IPS DF 6.9 (cell line): Measurements from ENCODE around the gene TCL1B.
A peak's percentile ranks its signal among the peaks of the same experiment; 100 is the strongest.

ENCODE experiments used
- DNase-seq: peaks from one replicate; pipeline ENCODE4 v3.0.0-alpha.2; 2013; ENCODE audit warnings: low read depth, low spot score
- H3K27ac ChIP-seq: one replicate; pipeline ENCODE4 v1.5.1; 2013; ENCODE audit warnings: low read length, control low read depth
- H3K27me3 ChIP-seq: 2 replicates; pipeline ENCODE4 v1.6.1; 2013; ENCODE audit warnings: mild to moderate bottlenecking, low read length; ENCODE audit not compliant: control insufficient read depth, insufficient read depth
- H3K36me3 ChIP-seq: 2 replicates; pipeline ENCODE4 v1.6.1; 2013; ENCODE audit warnings: low read length; ENCODE audit not compliant: control insufficient read depth, insufficient read depth
- H3K4me1 ChIP-seq: 2 replicates; pipeline ENCODE4 v1.6.1; 2013; ENCODE audit warnings: low read length; ENCODE audit not compliant: control insufficient read depth, insufficient read depth
- H3K4me3 ChIP-seq: 2 replicates; pipeline ENCODE4 v1.5.1; 2013; ENCODE audit warnings: mild to moderate bottlenecking, low read length
- H3K9me3 ChIP-seq: 2 replicates; pipeline ENCODE4 v1.6.1; 2013; ENCODE audit warnings: low read length, inconsistent platforms; ENCODE audit not compliant: control insufficient read depth, insufficient read depth
- WGBS: extraction: QIAGEN DNeasy Blood & Tissue Kit; methylation state at CpG from one replicate; pipeline ENCODE4 v1.1.7; 2013; ENCODE audit warnings: mixed read lengths, missing lambda C conversion rate; ENCODE audit not compliant: insufficient read length, insufficient coverage; 5-methylcytosine and 5-hydroxymethylcytosine counted together

The TCL1B gene

DNA sequence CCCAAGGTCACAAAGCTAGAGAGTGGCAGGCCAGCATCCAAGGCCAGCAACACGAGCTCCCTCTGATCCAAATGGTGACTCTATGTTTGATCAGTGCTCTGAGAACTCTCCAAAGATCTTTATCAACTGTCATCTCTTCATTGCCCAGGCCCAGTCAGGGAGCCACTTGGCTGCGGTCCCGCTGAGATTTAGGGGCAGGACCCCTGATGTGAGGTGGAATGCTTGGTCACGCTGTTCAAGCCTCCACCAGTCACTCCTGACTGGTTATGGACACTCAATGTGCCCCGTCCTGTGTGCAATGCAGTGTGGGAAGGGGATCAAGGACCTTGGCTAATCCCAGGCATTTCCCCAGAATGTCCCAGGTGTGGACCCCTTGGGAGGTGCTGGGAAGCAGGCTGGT, 19.8 kb upstream of the TCL1B start:
- WGBS: no CpG with 5 or more reads among the region's 5 CpGs
- peaks cover 1% of the 10 kb centered on the region; the same call in 1 of the 2 replicates for H3K4me1 ChIP-seq
- H3K27ac ChIP-seq: no peak overlapping the region

GRCh38 chr14:95667249-95667693, 19.0 kb upstream of the TCL1B start:
- Histone ChIP-seq H3K27ac (no peak overlapping the region), H3K4me1 (peaks cover 1% of the 10 kb centered on the region; the same call in 1 of the 2 replicates), H3K36me3 (no peaks in the 10 kb centered on the region), H3K9me3 (no peaks in the 10 kb centered on the region), H3K27me3 (no peaks in the 10 kb centered on the region; the same call in 1 of the 2 replicates), H3K4me3 (no peak overlapping the region)
- no CpG with 5 or more reads among the region's 3 CpGs for WGBS
- DNase-seq: no peak

More for the DNA sequence above, 19.8 kb upstream of the TCL1B start:
- no peaks in the 10 kb centered on the region; the same call in 1 of the 2 replicates for H3K27me3 ChIP-seq
- DNase-seq: no peak
- no peak overlapping the region for H3K4me3 ChIP-seq
- no peaks in the 10 kb centered on the region for H3K9me3 ChIP-seq
- H3K36me3 ChIP-seq: no peaks in the 10 kb centered on the region

GRCh38 chr14:95668235-95668772, 17.9 kb upstream of the TCL1B start:
- Histone ChIP-seq H3K27me3 (no peaks in the 10 kb centered on the region; the same call in 1 of the 2 replicates), H3K4me1 (peaks cover 1% of the 10 kb centered on the region; the same call in 1 of the 2 replicates), H3K27ac (no peak overlapping the region), H3K4me3 (no peak overlapping the region), H3K36me3 (no peaks in the 10 kb centered on the region), H3K9me3 (no peaks in the 10 kb centered on the region)
- no peak for DNase-seq
- WGBS: no CpG with 5 or more reads among the region's 10 CpGs

GRCh38 chr14:95674613-95675012, 11.6 kb upstream of the TCL1B start:
- Histone ChIP-seq H3K27ac (no peak overlapping the region), H3K4me3 (no peak overlapping the region), H3K36me3 (no peaks in the 10 kb centered on the region), H3K4me1 (no peaks in the 10 kb centered on the region), H3K9me3 (no peaks in the 10 kb centered on the region), H3K27me3 (no peaks in the 10 kb centered on the region)
- DNase-seq: no peak
- no CpG with 5 or more reads among the region's 4 CpGs for WGBS

DNA sequence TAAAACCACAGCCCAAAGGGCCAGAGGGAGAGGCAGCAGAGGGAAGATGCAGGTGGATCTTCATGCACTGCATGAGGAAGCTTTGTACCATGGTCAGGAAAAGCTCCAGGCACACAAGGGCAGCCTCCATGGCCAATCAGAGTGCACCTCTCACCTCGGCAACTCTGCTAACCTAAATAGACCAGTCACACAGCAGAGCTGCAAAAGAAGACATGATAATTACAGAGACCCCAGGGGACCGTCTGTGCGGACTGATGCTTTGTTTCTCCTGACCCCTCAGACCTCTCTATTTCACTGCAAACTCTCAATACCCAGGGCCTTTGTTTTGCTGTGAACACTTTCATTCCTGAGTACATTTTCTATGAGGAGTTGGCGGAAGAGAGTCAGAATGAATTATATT, 10.7 kb upstream of the TCL1B start:
- no peaks in the 10 kb centered on the region for H3K4me1 ChIP-seq
- H3K36me3 ChIP-seq: no peaks in the 10 kb centered on the region
- H3K9me3 ChIP-seq: no peaks in the 10 kb centered on the region
- H3K27me3 ChIP-seq: no peaks in the 10 kb centered on the region
- H3K4me3 ChIP-seq: no peak overlapping the region
- no peak overlapping the region for H3K27ac ChIP-seq
- no CpG with 5 or more reads among the region's 4 CpGs for WGBS
- no peak for DNase-seq

DNA sequence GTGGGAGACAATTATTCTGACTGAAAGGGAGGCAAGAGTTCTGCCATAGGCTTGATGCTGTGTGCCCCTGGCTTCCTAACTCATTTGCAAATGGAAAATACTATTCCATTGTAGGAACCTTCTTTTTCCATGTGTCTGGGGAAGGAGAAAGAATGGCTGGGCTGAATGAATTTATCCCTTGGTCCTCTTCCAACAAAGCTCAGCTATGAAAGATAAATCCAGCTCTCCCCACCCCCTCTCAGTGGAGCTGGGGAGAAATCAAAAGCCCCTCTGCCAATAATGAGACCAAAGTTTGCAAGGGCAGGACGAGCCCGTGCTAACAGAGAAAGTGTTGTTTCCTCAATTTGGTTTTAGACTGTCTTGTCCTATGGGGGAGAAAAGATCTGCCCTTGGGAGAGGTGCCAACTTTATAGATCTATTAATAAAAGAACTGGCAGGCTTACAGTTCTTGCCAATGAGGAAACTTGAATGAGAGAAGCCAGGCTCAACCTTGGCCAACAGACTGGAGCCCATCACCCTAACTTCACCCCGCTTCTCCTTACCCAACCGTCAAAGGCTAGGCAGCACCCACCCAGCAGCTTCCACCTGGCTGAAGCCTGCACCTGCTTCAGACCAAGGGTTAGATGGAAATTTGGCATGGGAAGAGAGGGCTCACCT, 8.9 kb upstream of the TCL1B start:
- no peak for DNase-seq
- no peak overlapping the region for H3K4me3 ChIP-seq
- no peaks in the 10 kb centered on the region for H3K4me1 ChIP-seq
- no peaks in the 10 kb centered on the region for H3K36me3 ChIP-seq
- no peaks in the 10 kb centered on the region for H3K27me3 ChIP-seq
- no peak overlapping the region for H3K27ac ChIP-seq
- no peaks in the 10 kb centered on the region for H3K9me3 ChIP-seq
- no CpG with 5 or more reads among the region's 4 CpGs for WGBS

DNA sequence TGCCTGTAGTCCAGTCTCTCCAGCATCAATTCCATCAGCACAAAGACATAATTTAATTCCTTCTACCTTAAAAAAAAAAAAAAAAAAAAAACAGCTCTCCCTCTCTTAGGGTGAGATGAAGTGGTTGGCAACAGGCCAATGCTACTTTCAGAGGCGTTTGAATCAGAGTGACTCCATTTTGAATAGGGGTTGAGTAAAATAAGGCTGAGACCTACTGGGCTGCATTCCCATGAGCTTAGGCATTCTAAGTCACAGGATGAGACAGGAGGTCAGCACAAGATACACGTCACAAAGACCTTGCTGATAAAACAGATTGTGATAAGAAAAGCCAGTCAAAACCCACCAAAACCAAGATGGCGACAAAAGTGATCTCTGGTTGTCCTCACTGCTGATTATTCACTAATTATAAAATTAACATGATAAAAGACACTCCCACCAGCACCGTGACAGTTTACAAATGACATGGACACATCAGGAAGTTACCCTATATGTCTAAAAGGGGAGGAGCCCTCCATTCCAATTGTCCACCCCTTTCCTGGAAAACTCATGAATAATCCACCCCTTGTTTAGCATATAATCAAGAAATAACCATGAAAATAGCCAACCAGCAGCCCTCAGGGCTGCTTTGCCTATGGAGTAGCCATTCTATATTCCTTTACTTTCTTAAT, 6.9 kb upstream of the TCL1B start:
- Histone ChIP-seq H3K27me3 (no peaks in the 10 kb centered on the region), H3K9me3 (no peaks in the 10 kb centered on the region), H3K4me1 (no peaks in the 10 kb centered on the region), H3K4me3 (no peak overlapping the region), H3K27ac (no peak overlapping the region), H3K36me3 (no peaks in the 10 kb centered on the region)
- no CpG with 5 or more reads among the region's 4 CpGs for WGBS
- no peak for DNase-seq

- Histone ChIP-seq H3K4me1 (no peaks in the 10 kb centered on the region), H3K4me3 (no peak overlapping the region), H3K27me3 (no peaks in the 10 kb centered on the region), H3K27ac (no peak overlapping the region), H3K9me3 (no peaks in the 10 kb centered on the region), H3K36me3 (no peaks in the 10 kb centered on the region)
- no CpG with 5 or more reads among the region's 8 CpGs for WGBS
- DNase-seq: no peak
These were observed 6.1 kb upstream of the TCL1B start for GRCh38 chr14:95679998-95680735.

GRCh38 chr14:95681153-95681552, 5.1 kb upstream of the TCL1B start:
- Histone ChIP-seq H3K36me3 (no peaks in the 10 kb centered on the region), H3K27ac (no peak overlapping the region)
- WGBS: no CpG with 5 or more reads among the region's 2 CpGs

GRCh38 chr14:95683793-95684192, 2.4 kb upstream of the TCL1B start:
- DNase-seq: peak; percentile 52
- Histone ChIP-seq H3K27me3 (no peaks in the 10 kb centered on the region), H3K4me1 (peaks cover 9% of the 10 kb centered on the region), H3K27ac (no peak overlapping the region), H3K4me3 (no peak overlapping the region), H3K9me3 (no peaks in the 10 kb centered on the region), H3K36me3 (no peaks in the 10 kb centered on the region)
- WGBS: no CpG with 5 or more reads among the region's 4 CpGs

More at GRCh38 chr14:95681153-95681552, 5.1 kb upstream of the TCL1B start:
- peaks cover 1% of the 10 kb centered on the region; the same call in 1 of the 2 replicates for H3K4me1 ChIP-seq
- H3K27me3 ChIP-seq: no peaks in the 10 kb centered on the region
- no peaks in the 10 kb centered on the region for H3K9me3 ChIP-seq
- no peak overlapping the region for H3K4me3 ChIP-seq
- DNase-seq: no peak
